ENCODE data around the gene KRTAP2-4.
"Not testable (repeated sequence)": the region's sequence is repeated elsewhere in the genome, so short reads cannot be mapped to it uniquely, and the experiment has no call there.

KRTAP2-4 gene

DNA sequence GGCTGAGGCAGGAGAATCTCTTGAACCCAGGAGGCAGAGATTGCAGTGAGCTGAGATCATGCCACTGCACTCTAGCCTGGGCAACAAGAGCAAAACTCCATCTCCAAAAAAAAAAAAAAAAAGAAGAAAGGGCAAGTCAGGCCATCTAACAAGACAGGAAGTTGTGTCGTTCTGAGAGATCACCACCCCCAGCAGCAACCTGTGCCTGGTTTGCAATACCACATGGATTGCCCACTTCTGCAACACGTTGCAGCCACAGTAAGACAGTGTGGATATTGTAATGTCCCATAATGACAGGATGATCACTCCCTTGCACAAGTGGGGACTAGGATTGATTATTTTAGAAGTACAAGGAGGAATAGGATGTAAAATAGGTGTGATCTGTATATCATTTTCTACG, 3.4 kb upstream of the KRTAP2-4 start:
- no peak for DNase-seq

GRCh38 chr17:41067281-41067680, 1.6 kb upstream of the KRTAP2-4 start:
- no peak for DNase-seq

DNA sequence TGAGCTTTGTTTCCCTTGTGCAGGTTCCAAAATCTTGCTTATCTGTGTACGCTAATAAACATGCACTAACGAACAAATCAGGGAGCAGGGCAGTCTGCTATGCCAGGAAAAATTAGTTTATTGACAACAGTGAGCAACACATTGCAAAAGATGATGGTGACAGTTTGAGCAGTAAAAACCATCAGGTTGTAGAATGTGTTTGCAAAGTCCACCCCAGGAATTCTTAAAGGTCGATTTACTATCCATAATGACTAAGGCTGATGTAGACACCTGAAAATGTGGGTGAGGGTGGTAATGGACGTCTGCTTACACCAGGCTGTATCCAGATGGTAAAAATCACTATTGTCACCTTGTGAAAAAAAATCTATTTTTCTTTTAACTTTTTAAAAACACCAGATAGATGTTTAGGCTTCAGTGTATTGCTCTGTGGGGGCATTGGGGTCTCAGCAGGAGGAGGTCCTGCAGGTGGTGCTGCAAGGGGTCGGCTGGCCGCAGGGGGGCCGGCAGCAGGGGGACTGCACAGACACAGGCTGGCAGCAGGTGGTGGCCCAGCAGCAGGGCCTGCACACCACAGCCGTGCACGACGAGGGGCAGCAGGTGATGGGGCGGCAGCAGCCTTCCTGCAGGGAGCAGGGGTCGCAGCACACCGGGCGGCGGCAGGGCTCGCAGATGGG, 526 bp downstream of the KRTAP2-4 start:
- not testable (repeated sequence) for DNase-seq

DNA sequence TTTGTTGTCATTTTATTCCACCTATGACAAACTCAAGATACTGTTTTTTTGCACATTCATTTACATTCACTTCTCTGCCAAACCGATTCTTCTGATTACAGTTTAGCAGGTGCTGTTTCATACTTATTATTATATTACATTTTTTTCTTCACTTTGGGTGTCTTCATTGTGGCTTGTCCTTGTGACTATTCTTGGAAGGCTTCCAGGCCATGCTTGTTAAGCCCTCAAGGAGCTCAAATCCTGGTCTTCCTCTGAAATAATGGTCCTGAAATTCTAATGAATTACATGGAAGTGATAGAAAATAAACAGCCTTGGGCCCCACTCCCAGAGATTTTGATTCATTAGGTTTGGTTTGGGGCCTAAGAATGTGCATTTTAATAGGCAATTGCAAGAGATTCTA, 1.4 kb downstream of the KRTAP2-4 start:
- no peak for DNase-seq

GRCh38 chr17:41063449-41063848, 2.2 kb downstream of the KRTAP2-4 start:
- no peak for DNase-seq

DNA sequence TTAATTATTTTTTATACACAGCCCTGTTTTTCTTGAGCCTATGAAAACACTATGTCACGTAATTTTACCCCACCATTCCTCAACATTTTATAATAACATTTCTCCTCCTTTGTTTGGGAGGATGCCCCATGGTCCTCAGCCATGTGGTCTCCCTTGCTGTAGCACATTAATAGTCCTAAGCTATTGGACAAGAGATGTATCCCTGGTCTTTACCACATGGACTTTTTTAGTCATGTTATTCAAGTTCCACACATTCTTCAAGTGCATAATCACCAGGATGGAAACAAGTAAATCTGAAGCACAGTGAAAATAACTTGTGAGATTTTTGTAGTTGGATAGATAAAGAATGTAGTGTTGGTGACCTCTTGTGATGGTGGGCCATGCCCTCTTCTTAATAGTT, 3.7 kb downstream of the KRTAP2-4 start:
- DNase-seq = no peak

DNA sequence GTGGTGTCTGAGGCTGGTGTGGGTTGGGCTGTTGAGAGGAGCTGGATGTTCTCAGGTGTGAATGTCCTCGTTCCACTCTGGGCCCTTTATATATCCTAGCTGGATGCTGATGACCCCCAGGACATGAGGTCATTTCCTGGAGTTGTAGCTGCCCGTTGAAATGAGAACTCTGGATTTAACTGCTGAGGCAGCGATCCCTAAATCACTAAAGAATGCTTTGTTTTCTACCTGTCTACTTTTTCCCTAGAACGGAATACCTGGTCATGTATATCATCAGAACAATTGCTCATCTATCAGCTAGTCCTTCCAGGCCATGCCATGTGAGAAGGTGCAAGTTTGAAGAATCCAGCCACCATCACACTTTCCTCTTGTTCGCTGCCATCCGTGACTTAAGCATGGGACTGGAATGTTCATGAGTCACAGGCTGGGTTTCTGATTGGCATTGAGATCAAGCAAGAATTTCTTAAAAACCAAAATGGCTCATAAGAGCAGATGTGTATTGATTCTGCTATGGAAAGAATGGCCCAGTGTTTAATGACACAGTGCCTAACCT, 5.6 kb downstream of the KRTAP2-4 start, which contains the start of gene KRTAP2-3:
Gene KRTAP2-3 (minus strand): TSS at position 63 of the 553 bp plus-strand sequence. CDS start 64 bp downstream, outside the sequence.
- DNase-seq = no peak

- not testable (repeated sequence) for DNase-seq
Measured at GRCh38 chr17:41059276-41060051, 6.2 kb downstream of the KRTAP2-4 start.

DNA sequence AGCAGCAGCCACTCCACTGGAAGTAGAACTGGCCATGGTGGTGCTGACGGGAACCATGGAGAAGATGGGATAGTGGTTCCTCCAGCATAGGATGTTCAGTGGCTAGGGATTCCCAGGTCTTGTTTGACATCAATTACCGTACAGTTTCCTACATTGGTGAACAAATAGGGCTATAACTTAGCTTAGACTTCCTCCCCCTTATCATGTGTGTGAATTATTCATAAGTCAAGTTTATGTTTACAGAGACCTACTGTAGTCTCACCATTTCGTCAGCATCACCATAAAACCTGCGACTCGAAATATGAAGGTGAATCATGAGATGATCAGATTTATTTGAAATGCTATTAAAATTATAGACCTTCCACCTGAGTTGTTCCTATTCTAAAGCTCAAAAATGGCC, 6.9 kb downstream of the KRTAP2-4 start:
- no peak for DNase-seq

- DNase-seq = no peak
Measured at GRCh38 chr17:41057547-41057946, 8.1 kb downstream of the KRTAP2-4 start.

- not testable (repeated sequence) for DNase-seq
Measured at GRCh38 chr17:41055130-41055529, 10.5 kb downstream of the KRTAP2-4 start, which contains the start of gene KRTAP2-2. Gene KRTAP2-2 (minus strand): TSS chr17:41055230. CDS start chr17:41055211, 19 bp downstream.

DNA sequence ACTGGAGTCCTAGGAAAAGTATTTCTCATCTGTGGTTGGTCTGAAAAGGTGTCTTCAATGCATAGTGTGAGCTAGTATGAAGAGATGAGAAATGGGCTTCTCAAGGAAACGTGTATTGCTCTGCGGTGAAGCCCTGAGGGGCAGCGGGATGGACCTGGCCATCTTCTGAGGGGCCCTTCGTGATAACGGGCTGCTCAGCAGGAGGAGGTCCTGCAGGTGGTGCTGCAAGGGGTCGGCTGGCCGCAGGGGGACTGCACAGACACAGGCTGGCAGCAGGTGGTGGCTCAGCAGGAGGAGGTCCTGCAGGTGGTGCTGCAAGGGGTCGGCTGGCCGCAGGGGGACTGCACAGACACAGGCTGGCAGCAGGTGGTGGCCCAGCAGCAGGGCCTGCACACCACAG, 11.1 kb downstream of the KRTAP2-4 start:
- not testable (repeated sequence) for DNase-seq

DNA sequence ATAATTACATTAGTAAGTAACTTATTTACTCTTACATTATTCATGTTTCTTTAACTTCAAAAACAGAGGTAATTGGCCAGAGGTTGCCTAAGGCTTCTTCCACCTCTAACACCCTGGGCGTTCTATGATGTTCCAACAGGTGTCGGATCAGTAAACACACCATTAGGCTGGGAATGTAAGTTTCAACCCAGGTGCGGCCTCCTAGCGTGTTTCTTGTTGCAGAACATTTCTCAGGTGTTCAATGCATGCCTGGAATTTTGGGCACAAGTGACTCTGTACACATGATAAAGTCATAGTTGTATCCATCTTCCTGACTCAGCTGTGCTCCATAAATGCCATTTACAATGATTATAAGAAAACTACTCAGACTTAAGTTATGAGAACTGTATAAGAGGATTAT, 11.7 kb downstream of the KRTAP2-4 start:
- no peak for DNase-seq

DNA sequence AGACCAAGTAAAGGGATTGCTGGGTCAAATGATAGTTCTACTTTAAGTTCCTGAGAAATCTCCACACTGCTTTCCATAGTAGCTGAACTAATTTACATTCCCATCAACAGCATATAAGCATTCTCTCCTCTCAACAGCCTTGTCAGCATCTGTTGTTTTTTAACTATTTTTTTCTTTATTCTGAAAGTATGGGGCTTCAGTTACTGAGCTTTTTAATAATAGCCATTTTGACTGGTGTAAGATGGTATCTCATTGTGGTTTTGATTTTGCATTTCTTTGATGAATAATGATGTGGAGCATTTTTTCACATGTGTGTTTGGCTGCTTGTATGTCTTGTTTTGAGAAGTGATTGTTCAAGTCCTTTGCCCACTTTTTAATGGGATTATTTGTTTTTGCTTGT, 13.1 kb downstream of the KRTAP2-4 start:
- DNase-seq = no peak

DNA sequence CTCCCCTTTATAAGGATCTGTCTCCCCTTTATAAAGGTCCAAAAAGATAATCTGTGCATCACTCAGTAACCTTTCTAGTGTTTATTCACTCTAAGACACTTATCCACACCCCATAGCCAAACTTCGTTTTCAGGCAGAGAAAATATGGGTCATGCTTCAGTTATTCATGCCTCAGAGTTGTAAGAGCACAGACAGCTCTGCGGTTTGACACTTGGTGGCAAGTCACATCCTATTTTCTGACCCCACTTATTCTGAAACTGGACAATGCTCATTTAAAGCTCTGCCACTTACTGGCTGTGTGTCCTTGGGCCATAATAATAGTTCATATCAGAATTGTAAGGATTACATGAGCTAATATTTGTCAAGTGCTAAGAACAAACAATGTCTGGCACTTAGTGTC, 16.6 kb downstream of the KRTAP2-4 start:
- no peak for DNase-seq

- no peak for DNase-seq
Measured at GRCh38 chr17:41048441-41048840, 17.2 kb downstream of the KRTAP2-4 start.

- not testable (repeated sequence) for DNase-seq
Measured at GRCh38 chr17:41046735-41047465, 18.8 kb downstream of the KRTAP2-4 start, which contains the start of gene KRTAP2-1. Gene KRTAP2-1 (minus strand): TSS chr17:41047316. CDS start chr17:41047267, 49 bp downstream.

DNA sequence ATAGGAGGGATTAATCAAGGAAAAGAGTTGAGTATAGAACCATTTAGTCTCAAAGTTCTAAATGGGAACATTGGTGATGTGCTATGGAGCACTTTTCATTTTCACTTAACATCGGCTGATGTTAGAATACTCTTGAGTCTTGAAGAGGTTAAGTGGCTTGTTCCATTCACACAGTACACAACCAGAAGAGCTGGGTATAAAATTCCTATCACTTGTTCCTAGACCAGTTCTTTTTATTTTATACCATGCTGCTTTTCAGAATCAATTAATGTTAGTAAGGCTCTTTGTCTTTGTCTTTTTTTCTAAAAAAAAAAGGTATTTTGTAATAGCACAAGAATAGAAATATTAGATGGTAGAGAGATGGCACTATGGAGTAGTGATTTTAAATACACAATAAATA, 22.7 kb downstream of the KRTAP2-4 start:
- DNase-seq = no peak

- not testable (repeated sequence) for DNase-seq
Measured at GRCh38 chr17:41040783-41041571, 24.7 kb downstream of the KRTAP2-4 start, which contains the start of gene KRTAP1-1. Gene KRTAP1-1 (minus strand): TSS chr17:41041450. CDS start chr17:41041397, 53 bp downstream.

DNA sequence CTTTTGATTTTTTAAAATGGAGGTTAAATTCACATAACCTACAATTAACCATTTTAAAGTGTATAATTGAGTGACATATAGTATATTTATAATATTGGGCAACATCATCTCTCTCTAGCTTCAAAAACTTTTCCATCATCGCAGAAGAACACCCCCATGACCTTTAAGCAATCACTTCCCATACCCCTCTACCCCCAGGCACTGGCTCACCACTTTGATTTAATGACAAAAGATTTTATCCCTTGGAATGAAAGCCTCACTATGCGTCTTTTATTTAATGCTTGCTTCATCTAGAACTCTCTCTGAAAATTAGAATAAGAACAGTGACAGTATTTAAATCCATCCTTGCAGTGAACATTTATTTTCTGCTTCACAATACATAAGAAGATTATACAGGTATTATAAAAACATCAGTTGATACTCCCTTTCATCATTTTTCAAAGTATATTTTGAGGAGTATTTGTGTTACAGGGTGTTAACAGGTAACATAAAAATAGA, 27.8 kb downstream of the KRTAP2-4 start:
- DNase-seq = no peak

GRCh38 chr17:41034346-41034935, 31.2 kb downstream of the KRTAP2-4 start, which contains the start of gene KRTAP1-3:
Gene KRTAP1-3 (minus strand): TSS chr17:41034874. CDS start chr17:41034821, 53 bp downstream.
- DNase-seq = not testable (repeated sequence)
